ENCODE data around the gene OPN4.
"Not testable (repeated sequence)": the region's sequence is repeated elsewhere in the genome, so short reads cannot be mapped to it uniquely, and the experiment has no call there.

Gene OPN4

DNA sequence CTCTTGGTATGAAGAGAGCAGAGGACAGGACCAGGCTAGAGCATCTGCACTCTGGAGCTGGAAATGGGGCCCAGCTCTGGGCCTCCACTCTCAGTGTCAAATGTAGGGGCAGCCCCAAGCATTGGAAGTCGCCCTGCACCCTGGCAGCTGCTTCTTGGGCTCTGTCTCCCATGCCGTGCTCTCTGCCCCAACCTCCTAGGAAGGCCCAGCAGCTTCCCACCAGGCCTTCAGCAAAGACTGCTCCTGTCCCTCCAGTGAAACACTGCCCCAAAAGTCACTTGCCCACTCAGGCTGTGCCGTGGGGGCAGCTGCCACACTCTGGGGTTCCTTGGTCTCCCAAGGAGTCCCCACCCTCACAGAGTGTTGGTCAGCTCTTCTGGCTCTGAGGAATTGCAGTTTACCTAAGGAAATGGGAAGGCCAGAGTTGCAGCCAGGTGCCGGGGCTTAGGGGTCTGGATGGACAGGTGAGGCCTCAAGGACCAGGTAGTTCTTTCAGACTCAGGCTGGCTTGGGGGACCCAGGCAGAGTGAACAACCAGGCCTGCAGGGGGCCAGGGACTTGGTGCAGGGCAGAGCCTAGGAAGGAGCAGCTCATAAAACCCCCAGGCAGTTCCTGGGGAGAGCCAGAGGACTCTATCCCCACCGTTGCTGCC is 9.4 kb upstream of the OPN4 start:
- H3K27ac ChIP-seq (ENCODE audit: low read length) = no peak overlapping the region

DNA sequence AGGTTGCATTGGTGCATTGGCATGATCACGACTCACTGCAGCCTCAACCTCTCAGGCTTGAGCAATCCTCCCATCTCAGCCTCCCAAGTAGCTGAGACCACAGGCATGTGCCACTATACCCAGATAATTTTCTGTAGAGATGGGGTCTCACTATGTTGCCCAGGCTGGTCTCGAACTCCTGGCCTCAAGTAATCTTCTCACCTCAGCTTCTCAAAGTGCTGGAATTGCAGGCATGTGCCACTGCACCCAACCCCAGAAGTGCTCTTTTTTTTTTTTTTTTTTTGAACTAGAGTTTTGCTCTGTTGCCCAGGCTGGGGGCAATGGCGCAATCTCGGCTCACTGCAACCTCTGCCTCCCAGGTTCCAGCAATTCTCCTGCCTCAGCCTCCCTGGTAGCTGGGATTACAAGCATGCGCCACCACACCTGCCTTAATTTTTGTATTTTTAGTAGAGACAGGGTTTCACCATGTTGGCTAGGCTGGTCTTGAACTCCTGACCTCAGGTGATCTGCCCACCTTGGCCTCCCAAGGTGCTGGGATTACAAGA is 8.7 kb upstream of the OPN4 start:
- not testable (repeated sequence) for DNase-seq; H3K27me3 ChIP-seq (replicated peaks; ENCODE audit: insufficient read depth, low read length); H3K36me3 ChIP-seq (replicated peaks; ENCODE audit: insufficient read depth, low read length); H3K79me2 ChIP-seq (ENCODE audit: low read length); H2AFZ ChIP-seq (ENCODE audit: low read length); H3K9me3 ChIP-seq (replicated peaks; ENCODE audit: insufficient read depth, low read length); H3K27ac ChIP-seq (ENCODE audit: low read length); H3K4me1 ChIP-seq (ENCODE audit: low read length); H3K4me2 ChIP-seq (ENCODE audit: low read depth, low read length); H3K9ac ChIP-seq (ENCODE audit: low read length); H4K20me1 ChIP-seq (ENCODE audit: insufficient read depth, low read length); H3K9me2 ChIP-seq (replicated peaks; ENCODE audit: insufficient read depth, low read length); H3K4me3 ChIP-seq (ENCODE audit: low read length); H3F3A ChIP-seq (ENCODE audit: insufficient read depth, low read length)

More for the DNA sequence above, 9.4 kb upstream of the OPN4 start:
- peaks cover 3% of the 10 kb centered on the region; the same call in 1 of the 2 replicates for H3K4me1 ChIP-seq (ENCODE audit: low read length)
- no peak overlapping the region for H3K9ac ChIP-seq (ENCODE audit: low read length)
- H3K9me3 ChIP-seq (replicated peaks; ENCODE audit: insufficient read depth, low read length) = no peaks in the 10 kb centered on the region
- H4K20me1 ChIP-seq (ENCODE audit: insufficient read depth, low read length) = no peaks in the 10 kb centered on the region
- H2AFZ ChIP-seq (ENCODE audit: low read length) = no peak overlapping the region
- TF ChIP-seq EZH2 (optimal IDR thresholded peaks at IDR 0.05; ENCODE audit: low read depth, low read length) (no peak), CTCF (IDR thresholded peaks at IDR 0.05; ENCODE audit: low read length) (no peak), EZH2phosphoT487 (IDR thresholded peaks at IDR 0.05; ENCODE audit: low read length) (no peak)
- H3K79me2 ChIP-seq (ENCODE audit: low read length) = no peaks in the 10 kb centered on the region
- DNase-seq = no peak
- no peaks in the 10 kb centered on the region for H3K9me2 ChIP-seq (replicated peaks; ENCODE audit: insufficient read depth, low read length)
- H3K4me3 ChIP-seq (ENCODE audit: low read length) = no peak overlapping the region
- H3K36me3 ChIP-seq (replicated peaks; ENCODE audit: insufficient read depth, low read length) = no peaks in the 10 kb centered on the region
- H3K27me3 ChIP-seq (replicated peaks; ENCODE audit: insufficient read depth, low read length) = no peaks in the 10 kb centered on the region; the same call in 1 of the 2 replicates
- H3K4me2 ChIP-seq (ENCODE audit: low read depth, low read length) = no peak overlapping the region
- no peaks in the 10 kb centered on the region for H3F3A ChIP-seq (ENCODE audit: insufficient read depth, low read length)

- Histone ChIP-seq H3F3A (ENCODE audit: insufficient read depth, low read length) (no peaks in the 10 kb centered on the region), H3K79me2 (ENCODE audit: low read length) (no peaks in the 10 kb centered on the region), H2AFZ (ENCODE audit: low read length) (no peak overlapping the region), H3K9ac (ENCODE audit: low read length) (no peak overlapping the region), H3K27me3 (replicated peaks; ENCODE audit: insufficient read depth, low read length) (peaks cover 6% of the 10 kb centered on the region; the same call in 1 of the 2 replicates), H3K9me3 (replicated peaks; ENCODE audit: insufficient read depth, low read length) (no peaks in the 10 kb centered on the region), H3K9me2 (replicated peaks; ENCODE audit: insufficient read depth, low read length) (no peaks in the 10 kb centered on the region), H3K4me3 (ENCODE audit: low read length) (no peak overlapping the region), H3K4me2 (ENCODE audit: low read depth, low read length) (no peak overlapping the region), H4K20me1 (ENCODE audit: insufficient read depth, low read length) (no peaks in the 10 kb centered on the region), H3K4me1 (ENCODE audit: low read length) (peaks cover 3% of the 10 kb centered on the region; the same call in 1 of the 2 replicates), H3K27ac (ENCODE audit: low read length) (no peak overlapping the region), H3K36me3 (replicated peaks; ENCODE audit: insufficient read depth, low read length) (no peaks in the 10 kb centered on the region)
- no peak for DNase-seq
- TF ChIP-seq CTCF (IDR thresholded peaks at IDR 0.05; ENCODE audit: low read length) (no peak), EZH2 (optimal IDR thresholded peaks at IDR 0.05; ENCODE audit: low read depth, low read length) (no peak), EZH2phosphoT487 (IDR thresholded peaks at IDR 0.05; ENCODE audit: low read length) (no peak)
Measured at GRCh38 chr10:86646532-86646931, 7.8 kb upstream of the OPN4 start.

GRCh38 chr10:86646933-86647332 is 7.4 kb upstream of the OPN4 start:
- TF ChIP-seq CTCF (IDR thresholded peaks at IDR 0.05; ENCODE audit: low read length) (no peak), EZH2 (optimal IDR thresholded peaks at IDR 0.05; ENCODE audit: low read depth, low read length) (no peak), EZH2phosphoT487 (IDR thresholded peaks at IDR 0.05; ENCODE audit: low read length) (no peak)
- no peak for DNase-seq
- no peak overlapping the region for H3K9ac ChIP-seq (ENCODE audit: low read length)
- H3K4me1 ChIP-seq (ENCODE audit: low read length) = peaks cover 3% of the 10 kb centered on the region; the same call in 1 of the 2 replicates
- no peaks in the 10 kb centered on the region for H3K79me2 ChIP-seq (ENCODE audit: low read length)
- H3K36me3 ChIP-seq (replicated peaks; ENCODE audit: insufficient read depth, low read length) = no peaks in the 10 kb centered on the region
- peaks cover 8% of the 10 kb centered on the region; the same call in 1 of the 2 replicates for H3K27me3 ChIP-seq (replicated peaks; ENCODE audit: insufficient read depth, low read length)
- no peak overlapping the region for H3K4me3 ChIP-seq (ENCODE audit: low read length)
- no peak overlapping the region for H3K27ac ChIP-seq (ENCODE audit: low read length)
- no peaks in the 10 kb centered on the region for H3F3A ChIP-seq (ENCODE audit: insufficient read depth, low read length)
- H3K9me2 ChIP-seq (replicated peaks; ENCODE audit: insufficient read depth, low read length) = no peaks in the 10 kb centered on the region
- no peaks in the 10 kb centered on the region for H3K9me3 ChIP-seq (replicated peaks; ENCODE audit: insufficient read depth, low read length)
- H3K4me2 ChIP-seq (ENCODE audit: low read depth, low read length) = no peak overlapping the region
- no peak overlapping the region for H2AFZ ChIP-seq (ENCODE audit: low read length)
- H4K20me1 ChIP-seq (ENCODE audit: insufficient read depth, low read length) = no peaks in the 10 kb centered on the region

Data from MM.1S (cell line).